Right cardiac atrium (tissue), 5 donors: ENCODE measurements around the gene GTF3A. TPM values are rescaled to one million over a fixed set of nuclear protein-coding genes. Genes with fewer than 3 reads are reported as not detected.

Experiments
- ATAC-seq, 2 donors: fragments of 200-7000 bp; cut with Tn5 transposase; one replicate each; pipeline versions ENCODE4 v1.8.0 to v1.9.1; 2020; ENCODE audit warnings: moderate library complexity in 2 of 2, mild to moderate bottlenecking in 1 of 2
- DNase-seq, 3 donors: peaks; one replicate each; pipeline ENCODE4 v3.0.0-alpha.2; 2020
- H3K27ac ChIP-seq: one replicate; pipeline ENCODE4 v1.5.1; 2013; ENCODE audit warnings: mild to moderate bottlenecking, low read length, control low read depth, moderate library complexity
- H3K27me3 ChIP-seq: one replicate; pipeline ENCODE4 v1.6.1; 2013; ENCODE audit not compliant: control insufficient read depth, insufficient read depth
- H3K4me1 ChIP-seq: one replicate; pipeline ENCODE4 v1.6.1; 2013; ENCODE audit warnings: low read length; ENCODE audit not compliant: control insufficient read depth, insufficient read depth
- H3K4me3 ChIP-seq: one replicate; pipeline ENCODE4 v1.5.1; 2013; ENCODE audit warnings: low read length, control low read depth
- H3K9me3 ChIP-seq: one replicate; pipeline ENCODE4 v1.6.1; 2013; ENCODE audit warnings: low read length; ENCODE audit not compliant: control insufficient read depth
- WGBS: extraction: QIAGEN DNeasy Blood & Tissue Kit; methylation state at CpG from one replicate; pipeline ENCODE4 v1.1.7; 2013; 5-methylcytosine and 5-hydroxymethylcytosine counted together
- intact Hi-C, 4 donors: fragments of 100-400 bp; cut with DNase I; formaldehyde crosslinking; loops; one replicate each; pipeline versions ENCODE4 v1.11.0 to v1.14.0; 2022 to 2023
- polyA plus RNA-seq: library from polyadenylated mRNA; stranded (reverse); fragments of 200-250 nt; gene quantifications from one replicate; pipeline ENCODE4 v1.2.3, GENCODE V29; 2013
- total RNA-seq, 4 donors: library from RNA; stranded (reverse); fragmentation: NEBNext Ultra II Directional; extraction: Animal tissue kit (Norgen Biotek cat#: 25700); gene quantifications; one replicate each; pipeline ENCODE4 v1.2.1, GENCODE V29; 2021
- donor health status: healthy with polysubstance abuse.
- donor health status: DM: no; HTN: yes; CAD: no.
- donor health status: DM: no; HTN: no; CAD: no.
- donor health status: DM: no; HTN: yes; CAD: no; lungs with severe emphysema.
- donor health status: DM: yes; HTN: yes; CAD: no.

Gene GTF3A
- total and polyA plus RNA-seq, 5 donors, result 149 to 366 (median 201) TPM

- Histone ChIP-seq H3K9me3 (no peaks in the 10 kb centered on the region), H3K27ac (no peak overlapping the region), H3K4me1 (no peaks in the 10 kb centered on the region), H3K4me3 (no peak overlapping the region), H3K27me3 (no peaks in the 10 kb centered on the region)
- no peak for ATAC-seq
- WGBS, result 93% methylated on average over 5 of the region's 5 CpGs
- DNase-seq, result no peak
- intact Hi-C loops, result no loop called here
These were observed 18.8 kb upstream of the GTF3A start for GRCh38 chr13:27405546-27406134.

- Histone ChIP-seq H3K4me3 (no peak overlapping the region), H3K27ac (no peak overlapping the region), H3K27me3 (no peaks in the 10 kb centered on the region), H3K4me1 (no peaks in the 10 kb centered on the region), H3K9me3 (no peaks in the 10 kb centered on the region)
- ATAC-seq (peak in 1 of 2 donors; percentile 38), DNase-seq (no peak)
- intact Hi-C loops, result no loop called here
- WGBS, result 84% methylated on average over 12 of the region's 12 CpGs
These were observed 18.1 kb upstream of the GTF3A start for GRCh38 chr13:27406178-27406939.

- Histone ChIP-seq H3K4me3 (no peak overlapping the region), H3K27ac (no peak overlapping the region), H3K4me1 (no peaks in the 10 kb centered on the region), H3K9me3 (no peaks in the 10 kb centered on the region), H3K27me3 (no peaks in the 10 kb centered on the region)
- ATAC-seq, result peak; percentile 67
- 50% methylated on average over 4 of the region's 4 CpGs for WGBS
- intact Hi-C loops, result no loop called here
- DNase-seq, result no peak
These were observed 16.3 kb upstream of the GTF3A start for GRCh38 chr13:27408074-27408473.

- no peaks in the 10 kb centered on the region for H3K27me3 ChIP-seq
- H3K4me1 ChIP-seq, result no peaks in the 10 kb centered on the region
- DNase-seq (no peak), ATAC-seq (no peak)
- 85% methylated on average over 2 of the region's 2 CpGs for WGBS
- no peak overlapping the region for H3K4me3 ChIP-seq
- H3K9me3 ChIP-seq, result no peaks in the 10 kb centered on the region
- no peak overlapping the region for H3K27ac ChIP-seq
- intact Hi-C loops, result no loop called here
These were observed 15.4 kb upstream of the GTF3A start for GRCh38 chr13:27409013-27409412.

- no peak for DNase-seq
- H3K27ac ChIP-seq, result no peak overlapping the region
These were observed 13.1 kb upstream of the GTF3A start for GRCh38 chr13:27411341-27411740.

GRCh38 chr13:27415116-27415515 lies 9.3 kb upstream of the GTF3A start:
- H3K27ac ChIP-seq, result no peak overlapping the region
- peak in 1 of 2 donors; percentile 40 for ATAC-seq
- no peaks in the 10 kb centered on the region for H3K9me3 ChIP-seq
- H3K27me3 ChIP-seq, result no peaks in the 10 kb centered on the region
- intact Hi-C loops, result no loop called here
- WGBS, result 49% methylated on average over 1 of the region's 1 CpG
- H3K4me1 ChIP-seq, result peaks cover 1% of the 10 kb centered on the region
- no peak overlapping the region for H3K4me3 ChIP-seq
- DNase-seq, result no peak

More at GRCh38 chr13:27411341-27411740, 13.1 kb upstream of the GTF3A start:
- Histone ChIP-seq H3K27me3 (no peaks in the 10 kb centered on the region), H3K9me3 (no peaks in the 10 kb centered on the region), H3K4me1 (peaks cover 1% of the 10 kb centered on the region), H3K4me3 (no peak overlapping the region)
- WGBS, result 62% methylated on average over 3 of the region's 3 CpGs
- intact Hi-C loops, result no loop called here
- ATAC-seq, result no peak

- H3K9me3 ChIP-seq, result no peaks in the 10 kb centered on the region
- 91% methylated on average over 1 of the region's 1 CpG for WGBS
- H3K27me3 ChIP-seq, result no peaks in the 10 kb centered on the region
- H3K27ac ChIP-seq, result no peak overlapping the region
- peaks cover 1% of the 10 kb centered on the region for H3K4me1 ChIP-seq
- no peak overlapping the region for H3K4me3 ChIP-seq
- intact Hi-C loops, result no loop called here
- DNase-seq (no peak), ATAC-seq (no peak)
These were observed 5.1 kb upstream of the GTF3A start for GRCh38 chr13:27419328-27419727.

- Histone ChIP-seq H3K9me3 (no peaks in the 10 kb centered on the region), H3K4me1 (peaks cover 6% of the 10 kb centered on the region), H3K27me3 (no peaks in the 10 kb centered on the region), H3K4me3 (no peak overlapping the region), H3K27ac (no peak overlapping the region)
- DNase-seq (no peak), ATAC-seq (no peak)
- WGBS, result 83% methylated on average over 8 of the region's 8 CpGs
- intact Hi-C loops, result no loop called here
These were observed 3.1 kb upstream of the GTF3A start for GRCh38 chr13:27421101-27421871.

GRCh38 chr13:27423333-27423732 lies 1.1 kb upstream of the GTF3A start:
- Histone ChIP-seq H3K27ac (no peak overlapping the region), H3K27me3 (no peaks in the 10 kb centered on the region), H3K9me3 (no peaks in the 10 kb centered on the region), H3K4me3 (no peak overlapping the region), H3K4me1 (peaks cover 13% of the 10 kb centered on the region)
- WGBS, result 71% methylated on average over 7 of the region's 7 CpGs
- intact Hi-C loops, result no loop called here
- DNase-seq, result no peak
- ATAC-seq, result no peak

- intact Hi-C loops, result no loop called here
- DNase-seq (no peak), ATAC-seq (peak in 1 of 2 donors; percentile 1)
- Histone ChIP-seq H3K9me3 (no peaks in the 10 kb centered on the region), H3K4me1 (peaks cover 13% of the 10 kb centered on the region), H3K27ac (peak overlapping the region; percentile 93), H3K4me3 (peak overlapping the region; percentile 57), H3K27me3 (no peaks in the 10 kb centered on the region)
- 23% methylated on average over 13 of the region's 13 CpGs for WGBS
These were observed 919 bp downstream of the GTF3A start for GRCh38 chr13:27425158-27425917.
